Activated naive CD4-positive, alpha-beta T cell treated with anti-CD3 and anti-CD28 coated beads, Interleukin-2, amount 50 U/mL, for 24 hours (primary cell): ENCODE results near the gene ASCL3.
"Not testable (repeated sequence)": the region's sequence is repeated elsewhere in the genome, so short reads cannot be mapped to it uniquely, and the experiment has no call there.

ENCODE experiments used
- H3K27ac Mint-ChIP-seq: one replicate; pipeline ENCODE4 v1.8.0; 2021; ENCODE audit warnings: mild to moderate bottlenecking, mixed read lengths
- H3K27me3 Mint-ChIP-seq: one replicate; pipeline ENCODE4 v1.8.0; 2021; ENCODE audit warnings: mixed read lengths
- H3K36me3 Mint-ChIP-seq: one replicate; pipeline ENCODE4 v1.8.0; 2021; ENCODE audit warnings: mixed read lengths
- H3K4me1 Mint-ChIP-seq: one replicate; pipeline ENCODE4 v1.8.0; 2021; ENCODE audit warnings: mixed read lengths
- H3K4me3 Mint-ChIP-seq: one replicate; pipeline ENCODE4 v1.8.0; 2021; ENCODE audit warnings: mild to moderate bottlenecking, mixed read lengths
- H3K9me3 Mint-ChIP-seq: one replicate; pipeline ENCODE4 v1.8.0; 2021; ENCODE audit warnings: mixed read lengths

ASCL3 gene

GRCh38 chr11:8905528-8906165, 37.2 kb downstream of the ASCL3 start:
- Mint-ChIP-seq H3K27ac (no peak overlapping the region), H3K36me3 (peaks cover 8% of the 10 kb centered on the region), H3K4me1 (peaks cover 34% of the 10 kb centered on the region)

GRCh38 chr11:8899119-8899753, 43.6 kb downstream of the ASCL3 start:
- peaks cover 11% of the 10 kb centered on the region for H3K36me3 Mint-ChIP-seq
- H3K9me3 Mint-ChIP-seq: peaks cover 8% of the 10 kb centered on the region
- H3K4me3 Mint-ChIP-seq: no peak overlapping the region
- H3K27me3 Mint-ChIP-seq: peaks cover 4% of the 10 kb centered on the region
- H3K4me1 Mint-ChIP-seq: no peaks in the 10 kb centered on the region
- H3K27ac Mint-ChIP-seq: no peak overlapping the region

More at GRCh38 chr11:8905528-8906165, 37.2 kb downstream of the ASCL3 start:
- Mint-ChIP-seq H3K4me3 (no peak overlapping the region), H3K27me3 (peaks cover 3% of the 10 kb centered on the region), H3K9me3 (peaks cover 5% of the 10 kb centered on the region)

- not testable (repeated sequence) for H3K4me1 Mint-ChIP-seq, H3K9me3 Mint-ChIP-seq, H3K27ac Mint-ChIP-seq, H3K36me3 Mint-ChIP-seq, H3K27me3 Mint-ChIP-seq, H3K4me3 Mint-ChIP-seq
Observed at GRCh38 chr11:8891185-8891584, 51.6 kb downstream of the ASCL3 start.
